ENCODE results near the gene RAB3IL1. TPM values are rescaled to one million over a fixed set of nuclear protein-coding genes. Genes with fewer than 3 reads are reported as not detected.

The RAB3IL1 gene
- total RNA-seq, 4 donors from 2014 or later, result 14.0 to 31.5 (median 14.2) TPM

GRCh38 chr11:61914471-61915171, 2.7 kb downstream of the RAB3IL1 start:
- H3K4me1 ChIP-seq, result peaks cover 34 to 97% (median 89%) of the 10 kb centered on the region in 4 donors
- H3K9me3 ChIP-seq, result no peaks in the 10 kb centered on the region
- no peak for DNase-seq (ENCODE audit: extremely low spot score)
- no peaks in the 10 kb centered on the region for H3K36me3 ChIP-seq
- TF ChIP-seq POLR2A (IDR thresholded peaks at IDR 0.05; ENCODE audit: low read depth), result no peak
- TF ChIP-seq, protein P1, sequence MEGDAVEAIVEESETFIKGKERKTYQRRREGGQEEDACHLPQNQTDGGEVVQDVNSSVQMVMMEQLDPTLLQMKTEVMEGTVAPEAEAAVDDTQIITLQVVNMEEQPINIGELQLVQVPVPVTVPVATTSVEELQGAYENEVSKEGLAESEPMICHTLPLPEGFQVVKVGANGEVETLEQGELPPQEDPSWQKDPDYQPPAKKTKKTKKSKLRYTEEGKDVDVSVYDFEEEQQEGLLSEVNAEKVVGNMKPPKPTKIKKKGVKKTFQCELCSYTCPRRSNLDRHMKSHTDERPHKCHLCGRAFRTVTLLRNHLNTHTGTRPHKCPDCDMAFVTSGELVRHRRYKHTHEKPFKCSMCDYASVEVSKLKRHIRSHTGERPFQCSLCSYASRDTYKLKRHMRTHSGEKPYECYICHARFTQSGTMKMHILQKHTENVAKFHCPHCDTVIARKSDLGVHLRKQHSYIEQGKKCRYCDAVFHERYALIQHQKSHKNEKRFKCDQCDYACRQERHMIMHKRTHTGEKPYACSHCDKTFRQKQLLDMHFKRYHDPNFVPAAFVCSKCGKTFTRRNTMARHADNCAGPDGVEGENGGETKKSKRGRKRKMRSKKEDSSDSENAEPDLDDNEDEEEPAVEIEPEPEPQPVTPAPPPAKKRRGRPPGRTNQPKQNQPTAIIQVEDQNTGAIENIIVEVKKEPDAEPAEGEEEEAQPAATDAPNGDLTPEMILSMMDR (IDR thresholded peaks at IDR 0.05), result no peak
- no peak for TF ChIP-seq POLR2AphosphoS5 (IDR thresholded peaks at IDR 0.05)
- no peak for TF ChIP-seq EP300 (IDR thresholded peaks at IDR 0.05)
- 89% methylated on average over 4 of the region's 7 CpGs for WGBS
- H3K27me3 ChIP-seq, result no peaks in the 10 kb centered on the region
- peak overlapping the region in 2 of 4 donors; percentile 13 to 34 for H3K27ac ChIP-seq (replicated peaks in 1 of 4)
- intact Hi-C loops (cut with DNase I), result no loop called here
- peak overlapping the region in 1 of 4 donors; percentile 79 for H3K4me3 ChIP-seq

DNA sequence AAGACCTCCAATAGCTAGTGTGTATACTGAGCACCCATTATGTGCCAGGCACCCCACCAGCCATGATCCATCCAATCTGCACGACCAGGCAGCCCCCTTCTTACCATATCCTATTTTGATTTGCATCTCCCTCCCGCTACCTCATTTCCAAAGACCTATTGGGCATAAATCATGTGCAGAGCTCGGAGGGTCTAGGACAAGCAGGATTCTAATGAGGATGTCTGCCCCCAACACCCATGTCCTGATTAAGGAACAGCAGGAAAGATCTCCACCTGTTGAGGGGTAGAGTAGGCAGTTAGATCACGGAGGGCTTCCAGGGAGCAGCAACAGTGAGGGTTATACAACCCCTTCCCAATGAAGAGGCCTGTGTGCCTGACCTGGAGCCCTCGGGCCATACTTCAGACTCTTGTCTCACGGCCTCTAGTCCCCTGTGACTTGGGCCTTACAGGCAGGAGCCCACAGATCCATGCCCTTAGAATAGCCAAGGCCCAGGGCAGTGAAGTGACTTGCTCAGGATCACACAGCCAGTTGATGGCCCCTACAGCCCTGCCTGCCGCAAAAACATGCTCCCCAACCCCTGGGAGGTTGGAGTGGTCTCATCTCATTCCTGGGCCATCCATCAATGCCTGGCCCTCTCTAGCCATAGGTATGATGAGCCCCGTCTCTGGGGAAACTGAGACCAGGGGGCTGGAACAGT, 3.5 kb downstream of the RAB3IL1 start:
- 72% methylated on average over 3 of the region's 8 CpGs for WGBS
- Histone ChIP-seq H3K27ac (replicated peaks in 1 of 4) (peak overlapping the region in 2 of 4 donors; percentile 19 to 51), H3K4me3 (no peak overlapping the region), H3K36me3 (no peaks in the 10 kb centered on the region), H3K9me3 (no peaks in the 10 kb centered on the region), H3K27me3 (no peaks in the 10 kb centered on the region), H3K4me1 (peaks cover 26 to 97% (median 90%) of the 10 kb centered on the region in 4 donors)
- TF ChIP-seq, protein P1 (IDR thresholded peaks at IDR 0.05), result no peak
- TF ChIP-seq EP300 (IDR thresholded peaks at IDR 0.05) (no peak), POLR2A (IDR thresholded peaks at IDR 0.05; ENCODE audit: low read depth) (no peak), POLR2AphosphoS5 (IDR thresholded peaks at IDR 0.05) (no peak)
- intact Hi-C loops (cut with DNase I), result no loop called here
- no peak for DNase-seq (ENCODE audit: extremely low spot score)

- Histone ChIP-seq H3K4me3 (no peak overlapping the region), H3K27me3 (no peaks in the 10 kb centered on the region), H3K9me3 (no peaks in the 10 kb centered on the region), H3K36me3 (no peaks in the 10 kb centered on the region), H3K27ac (replicated peaks in 1 of 4) (peak overlapping the region; percentile 7 to 51 (median 16)), H3K4me1 (peaks cover 21 to 96% (median 90%) of the 10 kb centered on the region in 4 donors)
- no peak for DNase-seq (ENCODE audit: extremely low spot score)
- no peak for TF ChIP-seq EP300 (IDR thresholded peaks at IDR 0.05)
- TF ChIP-seq POLR2A (IDR thresholded peaks at IDR 0.05; ENCODE audit: low read depth), result no peak
- TF ChIP-seq, protein P1 (IDR thresholded peaks at IDR 0.05), result no peak
- no peak for TF ChIP-seq POLR2AphosphoS5 (IDR thresholded peaks at IDR 0.05)
- 81% methylated on average over 17 of the region's 18 CpGs for WGBS
- intact Hi-C loops (cut with DNase I), result no loop called here
Measured at GRCh38 chr11:61912991-61913698, 4.2 kb downstream of the RAB3IL1 start.

GRCh38 chr11:61912530-61912898, 4.9 kb downstream of the RAB3IL1 start:
- Histone ChIP-seq H3K9me3 (no peaks in the 10 kb centered on the region), H3K27ac (replicated peaks in 1 of 4) (peak overlapping the region; percentile 23 to 57 (median 32)), H3K27me3 (no peaks in the 10 kb centered on the region), H3K4me1 (peaks cover 16 to 94% (median 87%) of the 10 kb centered on the region in 4 donors), H3K36me3 (peaks cover 0 to 6% (median 3%) of the 10 kb centered on the region in 4 donors), H3K4me3 (no peak overlapping the region)
- no peak for DNase-seq (ENCODE audit: extremely low spot score)
- intact Hi-C loops (cut with DNase I), result no loop called here
- TF ChIP-seq EP300 (IDR thresholded peaks at IDR 0.05), result no peak
- TF ChIP-seq POLR2A (IDR thresholded peaks at IDR 0.05; ENCODE audit: low read depth), result no peak
- peak in 1 of 2 donors; percentile 21 for TF ChIP-seq POLR2AphosphoS5 (IDR thresholded peaks at IDR 0.05)
- TF ChIP-seq, protein P1 (IDR thresholded peaks at IDR 0.05), result no peak
- WGBS, result 92% methylated on average over 6 of the region's 6 CpGs
